GM12864 (cell line): ENCODE measurements around the gene PYGL.
"Not testable (repeated sequence)": the region's sequence is repeated elsewhere in the genome, so short reads cannot be mapped to it uniquely, and the experiment has no call there.

Source experiments
- DNase-seq: peaks from one replicate; pipeline ENCODE4 v3.0.0-alpha.2; 2011; ENCODE audit warnings: low read depth
- H3K4me3 ChIP-seq: 2 replicates; pipeline ENCODE4 v1.5.1; 2011; ENCODE audit warnings: mild to moderate bottlenecking, low read depth, low read length, control low read depth
- TF ChIP-seq, protein P1 (sequence below): IDR thresholded peaks from 2 replicates; pipeline ENCODE4 v1.5.1; 2011; ENCODE audit warnings: low read depth, mild to moderate bottlenecking, moderate library complexity, low read length, control low read depth, inconsistent platforms; ENCODE audit errors: missing control alignments

The PYGL gene

GRCh38 chr14:50910495-50911420, 33.5 kb downstream of the PYGL start:
- H3K4me3 ChIP-seq: no peak overlapping the region
- no peak for DNase-seq
- TF ChIP-seq, protein P1, sequence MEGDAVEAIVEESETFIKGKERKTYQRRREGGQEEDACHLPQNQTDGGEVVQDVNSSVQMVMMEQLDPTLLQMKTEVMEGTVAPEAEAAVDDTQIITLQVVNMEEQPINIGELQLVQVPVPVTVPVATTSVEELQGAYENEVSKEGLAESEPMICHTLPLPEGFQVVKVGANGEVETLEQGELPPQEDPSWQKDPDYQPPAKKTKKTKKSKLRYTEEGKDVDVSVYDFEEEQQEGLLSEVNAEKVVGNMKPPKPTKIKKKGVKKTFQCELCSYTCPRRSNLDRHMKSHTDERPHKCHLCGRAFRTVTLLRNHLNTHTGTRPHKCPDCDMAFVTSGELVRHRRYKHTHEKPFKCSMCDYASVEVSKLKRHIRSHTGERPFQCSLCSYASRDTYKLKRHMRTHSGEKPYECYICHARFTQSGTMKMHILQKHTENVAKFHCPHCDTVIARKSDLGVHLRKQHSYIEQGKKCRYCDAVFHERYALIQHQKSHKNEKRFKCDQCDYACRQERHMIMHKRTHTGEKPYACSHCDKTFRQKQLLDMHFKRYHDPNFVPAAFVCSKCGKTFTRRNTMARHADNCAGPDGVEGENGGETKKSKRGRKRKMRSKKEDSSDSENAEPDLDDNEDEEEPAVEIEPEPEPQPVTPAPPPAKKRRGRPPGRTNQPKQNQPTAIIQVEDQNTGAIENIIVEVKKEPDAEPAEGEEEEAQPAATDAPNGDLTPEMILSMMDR: no peak

DNA sequence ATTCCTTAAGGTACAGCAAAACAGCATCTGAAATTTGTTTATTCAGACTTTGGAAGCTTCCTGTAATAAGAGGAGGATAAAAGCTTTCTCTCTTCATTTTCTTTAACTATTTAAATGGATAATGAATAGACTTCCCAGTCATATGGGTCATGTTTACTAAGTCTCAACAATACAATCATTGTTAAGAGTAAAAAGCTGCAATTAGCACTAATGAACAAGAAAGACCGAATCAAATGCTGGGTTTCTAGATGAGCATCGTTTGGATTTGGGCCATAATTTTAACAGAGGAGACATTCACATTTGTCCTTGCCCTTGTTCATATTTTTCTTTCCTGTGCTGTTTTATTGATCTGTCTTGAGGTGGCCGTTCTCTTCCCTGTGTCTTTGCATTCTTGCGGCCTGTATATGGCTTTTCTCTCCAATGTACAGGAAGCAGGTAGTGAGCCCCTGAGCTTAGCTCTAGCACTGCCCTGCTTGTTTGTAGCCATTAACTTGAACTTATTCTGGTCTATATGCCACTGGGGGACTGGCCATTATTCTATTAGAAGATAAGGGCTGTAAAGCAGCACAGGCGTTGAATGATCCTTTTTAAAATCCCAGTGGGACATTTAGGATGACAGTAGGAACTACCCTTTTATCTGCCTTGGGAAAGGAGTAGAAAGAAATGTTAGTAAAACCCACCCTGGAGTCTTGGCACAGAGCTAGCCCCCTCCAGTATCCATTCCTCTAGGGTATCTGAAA, 37.8 kb downstream of the PYGL start:
- no peak for DNase-seq
- TF ChIP-seq, protein P1: no peak
- no peak overlapping the region for H3K4me3 ChIP-seq

GRCh38 chr14:50904719-50905118, 39.6 kb downstream of the PYGL start:
- no peak overlapping the region for H3K4me3 ChIP-seq
- DNase-seq: no peak
- TF ChIP-seq, protein P1: no peak

DNA sequence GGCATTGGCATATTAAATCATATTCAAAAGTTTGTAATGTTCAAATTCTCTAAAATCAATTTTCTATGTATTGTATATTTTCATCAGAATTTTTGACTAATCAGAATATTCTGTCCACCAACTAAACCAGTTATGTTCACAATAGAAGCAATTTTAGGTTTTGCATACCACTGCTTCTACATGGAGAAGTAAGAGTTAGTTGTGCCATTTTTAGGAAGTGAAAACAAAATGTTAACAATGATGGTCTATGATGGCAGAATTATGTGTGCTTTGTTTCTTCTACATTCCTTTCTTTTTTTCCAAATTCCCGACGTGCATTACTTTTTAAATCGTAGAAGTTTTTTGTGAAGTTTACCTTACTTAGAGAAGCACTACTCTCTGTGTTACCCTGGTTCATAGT, 42.9 kb downstream of the PYGL start:
- TF ChIP-seq, protein P1: no peak
- no peak for DNase-seq
- H3K4me3 ChIP-seq: no peak overlapping the region

DNA sequence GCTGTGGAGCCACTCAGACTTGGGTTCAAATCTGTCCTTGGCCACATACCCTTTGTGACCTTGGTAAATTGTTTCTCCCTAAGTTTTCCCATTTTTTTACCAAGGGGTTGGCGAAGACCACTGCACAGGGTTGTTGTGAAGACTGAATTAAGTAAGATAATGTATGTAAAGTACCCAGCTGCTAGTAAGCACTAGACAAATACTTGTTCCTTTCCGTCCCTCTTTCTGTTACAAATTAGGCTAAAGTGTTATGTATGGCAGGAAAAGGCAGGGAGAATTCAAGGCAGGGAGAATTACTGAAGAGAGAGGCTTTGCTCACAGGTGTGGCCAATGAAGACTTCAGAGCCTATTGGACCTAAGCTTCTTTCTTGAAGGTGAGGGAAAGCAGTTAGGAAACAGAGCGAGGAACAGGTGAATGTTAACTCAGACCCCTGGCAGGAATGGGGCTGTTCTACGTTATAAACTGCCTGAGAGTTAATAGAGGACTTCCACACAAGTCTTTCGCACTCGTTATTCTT, 46.6 kb downstream of the PYGL start:
- TF ChIP-seq, protein P1: no peak
- H3K4me3 ChIP-seq: no peak overlapping the region
- no peak for DNase-seq

DNA sequence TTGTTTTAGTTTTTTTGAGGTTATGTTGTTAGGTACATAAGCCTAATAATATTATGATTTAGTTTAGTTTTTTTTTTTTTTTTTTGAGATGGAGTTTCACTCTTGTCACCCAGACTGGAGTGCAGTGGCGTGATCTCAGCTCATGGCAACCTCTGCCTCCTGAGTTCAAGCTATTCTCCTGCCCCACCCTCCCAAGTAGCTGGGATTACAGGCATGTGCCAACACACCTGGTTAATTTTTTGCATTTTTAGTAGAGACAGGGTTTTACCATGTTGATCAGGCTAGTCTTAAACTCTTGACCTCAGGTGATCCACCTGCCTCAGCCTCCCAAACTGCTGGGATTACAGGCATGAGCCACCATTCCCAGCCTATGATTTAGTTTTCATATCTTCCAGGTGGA, 47.3 kb downstream of the PYGL start:
- not testable (repeated sequence) for DNase-seq, H3K4me3 ChIP-seq

DNA sequence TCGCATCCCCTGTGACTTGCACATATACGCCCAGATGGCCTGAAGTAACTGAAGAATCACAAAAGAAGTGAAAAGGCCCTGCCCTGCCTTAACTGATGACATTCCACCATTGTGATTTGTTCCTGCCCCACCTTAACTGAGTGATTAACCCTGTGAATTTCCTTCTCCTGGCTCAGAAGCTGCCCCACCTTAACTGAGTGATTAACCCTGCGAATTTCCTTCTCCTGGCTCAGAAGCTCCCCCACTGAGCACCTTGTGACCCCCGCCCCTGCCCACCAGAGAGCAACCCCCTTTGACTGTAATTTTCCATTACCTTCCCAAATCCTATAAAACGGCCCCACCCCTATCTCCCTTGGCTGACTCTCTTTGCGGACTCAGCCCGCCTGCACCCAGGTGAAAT, 47.9 kb downstream of the PYGL start:
- H3K4me3 ChIP-seq, DNase-seq: not testable (repeated sequence)
